ENCODE data around the gene ILKAP. TPM values are rescaled to one million over a fixed set of nuclear protein-coding genes. Genes with fewer than 3 reads are reported as not detected.

The ILKAP gene
- total RNA-seq, 4 donors from 2014 or later: 27.2 to 48.0 (median 37.2) TPM

DNA sequence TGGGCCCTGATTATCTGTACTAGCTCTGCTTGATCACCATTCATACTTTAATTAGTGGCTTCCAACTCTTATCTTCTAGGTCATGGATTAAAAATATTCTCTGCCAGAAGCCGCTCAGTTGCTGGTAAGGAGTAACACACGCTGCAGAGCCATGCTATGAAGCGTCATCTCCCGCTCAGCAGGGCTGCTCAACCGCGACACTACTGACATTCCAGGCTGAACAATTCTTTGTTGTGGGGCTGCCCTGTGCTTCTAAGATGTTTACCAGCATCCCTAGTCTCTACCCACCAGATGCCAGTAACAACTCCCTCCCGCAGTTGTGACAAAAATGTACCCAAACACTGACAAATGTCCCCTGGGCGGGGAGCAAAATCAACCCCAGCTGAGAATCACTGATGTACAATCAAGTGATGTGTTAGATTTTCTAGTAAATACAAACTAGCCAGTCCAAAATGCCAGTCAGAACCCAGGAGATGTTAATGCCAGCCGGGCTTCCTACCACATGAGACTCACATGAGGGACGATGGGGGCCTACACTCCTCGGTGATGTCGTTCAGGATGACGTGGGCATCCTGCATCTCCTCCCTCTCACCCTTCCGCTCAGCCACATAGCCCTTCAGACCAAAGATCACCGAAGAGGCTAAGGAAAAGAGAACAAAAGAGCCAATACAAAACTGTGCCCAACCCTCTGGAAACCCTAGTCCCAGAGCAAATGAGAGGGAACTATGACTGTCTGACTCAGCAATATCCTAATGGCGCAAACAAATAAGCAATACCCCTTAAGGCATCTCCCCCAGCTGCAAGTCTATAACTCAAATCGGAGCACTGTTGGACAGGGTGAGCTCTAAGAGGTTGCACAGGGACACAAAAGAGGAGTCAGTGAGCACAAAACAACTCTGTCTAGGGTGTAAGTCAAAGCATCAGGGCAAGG, 15.6 kb downstream of the ILKAP start:
- TF ChIP-seq, protein P1, sequence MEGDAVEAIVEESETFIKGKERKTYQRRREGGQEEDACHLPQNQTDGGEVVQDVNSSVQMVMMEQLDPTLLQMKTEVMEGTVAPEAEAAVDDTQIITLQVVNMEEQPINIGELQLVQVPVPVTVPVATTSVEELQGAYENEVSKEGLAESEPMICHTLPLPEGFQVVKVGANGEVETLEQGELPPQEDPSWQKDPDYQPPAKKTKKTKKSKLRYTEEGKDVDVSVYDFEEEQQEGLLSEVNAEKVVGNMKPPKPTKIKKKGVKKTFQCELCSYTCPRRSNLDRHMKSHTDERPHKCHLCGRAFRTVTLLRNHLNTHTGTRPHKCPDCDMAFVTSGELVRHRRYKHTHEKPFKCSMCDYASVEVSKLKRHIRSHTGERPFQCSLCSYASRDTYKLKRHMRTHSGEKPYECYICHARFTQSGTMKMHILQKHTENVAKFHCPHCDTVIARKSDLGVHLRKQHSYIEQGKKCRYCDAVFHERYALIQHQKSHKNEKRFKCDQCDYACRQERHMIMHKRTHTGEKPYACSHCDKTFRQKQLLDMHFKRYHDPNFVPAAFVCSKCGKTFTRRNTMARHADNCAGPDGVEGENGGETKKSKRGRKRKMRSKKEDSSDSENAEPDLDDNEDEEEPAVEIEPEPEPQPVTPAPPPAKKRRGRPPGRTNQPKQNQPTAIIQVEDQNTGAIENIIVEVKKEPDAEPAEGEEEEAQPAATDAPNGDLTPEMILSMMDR (IDR thresholded peaks at IDR 0.05; ENCODE audit: low read depth): no peak

DNA sequence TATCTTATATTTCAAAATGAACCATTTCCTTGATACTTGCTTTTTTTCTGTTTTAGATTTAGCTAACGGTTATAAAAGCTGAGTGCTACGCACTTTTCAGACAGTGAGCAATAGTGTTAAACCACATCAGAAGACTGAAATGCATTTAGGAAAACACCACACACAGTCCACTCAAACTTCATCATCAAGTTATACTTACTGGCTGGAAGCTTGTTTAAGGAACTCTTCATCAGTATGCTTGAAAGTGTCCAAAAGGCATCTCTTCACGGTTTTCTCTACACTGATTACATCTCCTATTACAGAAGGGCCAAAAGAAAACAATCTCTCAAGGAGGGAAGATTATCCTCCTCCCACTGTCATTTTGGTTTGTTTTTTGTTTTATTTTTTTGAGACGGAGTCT, 19.7 kb downstream of the ILKAP start:
- TF ChIP-seq, protein P1 (IDR thresholded peaks at IDR 0.05; ENCODE audit: low read depth): no peak

DNA sequence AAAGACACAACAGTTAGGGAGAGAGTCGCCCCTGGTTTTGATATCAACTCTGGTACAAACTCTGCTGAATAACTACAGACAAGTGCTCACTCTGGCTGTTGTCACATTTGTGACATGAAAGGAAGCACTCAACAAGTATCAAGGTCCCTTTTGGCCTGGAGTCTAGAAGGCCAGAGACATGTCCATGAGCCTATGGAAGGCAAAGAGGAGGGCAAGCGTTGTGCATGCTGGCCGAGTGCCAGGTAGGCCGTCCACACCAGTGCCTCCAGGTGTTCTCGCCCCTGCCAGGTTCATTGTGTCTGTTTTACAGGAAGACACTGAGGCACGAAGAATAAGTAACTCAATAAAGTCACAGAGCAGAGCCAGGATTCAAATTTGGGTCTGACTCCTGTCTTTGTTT, 21.1 kb downstream of the ILKAP start:
- TF ChIP-seq, protein P1 (IDR thresholded peaks at IDR 0.05; ENCODE audit: low read depth): no peak

DNA sequence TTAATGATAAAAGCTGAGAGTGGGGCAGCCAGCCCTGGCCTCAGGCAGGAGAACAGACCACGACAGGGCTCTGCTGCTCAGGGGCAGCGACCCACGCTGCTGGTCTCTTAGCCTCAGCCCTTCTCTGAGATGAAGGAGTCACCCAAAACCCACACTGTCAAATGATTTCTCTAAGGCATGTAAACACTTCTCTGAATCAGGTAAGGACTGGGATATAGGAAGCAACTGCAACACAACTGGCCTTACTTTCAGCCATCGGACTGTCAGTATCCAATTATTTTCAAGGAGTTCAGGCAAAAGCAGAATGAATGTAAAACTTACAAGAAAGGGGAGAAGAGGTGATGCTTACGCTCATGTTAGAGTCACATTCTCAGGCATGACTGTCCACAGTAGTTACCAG, 22.9 kb downstream of the ILKAP start:
- TF ChIP-seq, protein P1 (IDR thresholded peaks at IDR 0.05; ENCODE audit: low read depth): no peak

DNA sequence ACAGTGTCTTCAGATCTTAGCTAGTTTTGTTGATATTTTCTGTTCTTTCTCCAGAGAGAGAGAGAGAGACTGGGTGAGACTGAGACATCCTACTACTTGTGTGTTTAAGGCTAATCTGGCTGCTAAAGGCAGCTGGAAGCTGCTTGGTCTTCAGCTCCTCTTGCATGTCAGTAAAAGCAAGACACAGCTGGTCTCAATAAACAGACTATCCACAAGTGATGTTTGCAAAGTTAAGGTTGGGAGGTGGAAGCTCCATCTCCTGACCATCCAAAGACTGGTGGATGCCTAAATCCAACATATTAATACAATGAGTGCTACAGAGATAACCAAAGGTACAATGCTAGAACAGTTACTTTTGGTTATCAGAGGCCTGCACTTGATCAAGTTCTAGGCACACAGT, 26.9 kb downstream of the ILKAP start:
- TF ChIP-seq, protein P1 (IDR thresholded peaks at IDR 0.05; ENCODE audit: low read depth): no peak

DNA sequence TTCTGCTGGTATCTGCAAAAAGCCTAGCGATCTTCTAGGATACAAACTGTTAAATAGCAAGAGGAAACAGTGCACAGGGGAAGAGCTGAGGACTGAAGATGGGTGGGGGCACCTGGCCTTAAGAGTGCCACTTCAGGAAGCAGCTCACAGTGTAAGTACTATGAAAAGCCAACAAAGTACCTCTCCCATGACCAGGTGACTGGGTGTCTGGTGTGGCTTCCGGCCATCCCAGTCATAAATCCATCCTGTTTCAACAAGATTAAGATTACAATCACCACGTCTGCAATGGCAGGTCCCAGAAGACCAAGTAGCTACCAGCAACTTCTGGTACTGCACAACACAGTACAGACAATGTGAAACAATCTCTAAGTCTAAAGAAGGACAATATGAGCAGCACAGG, 28.8 kb downstream of the ILKAP start:
- TF ChIP-seq, protein P1 (IDR thresholded peaks at IDR 0.05; ENCODE audit: low read depth): no peak

DNA sequence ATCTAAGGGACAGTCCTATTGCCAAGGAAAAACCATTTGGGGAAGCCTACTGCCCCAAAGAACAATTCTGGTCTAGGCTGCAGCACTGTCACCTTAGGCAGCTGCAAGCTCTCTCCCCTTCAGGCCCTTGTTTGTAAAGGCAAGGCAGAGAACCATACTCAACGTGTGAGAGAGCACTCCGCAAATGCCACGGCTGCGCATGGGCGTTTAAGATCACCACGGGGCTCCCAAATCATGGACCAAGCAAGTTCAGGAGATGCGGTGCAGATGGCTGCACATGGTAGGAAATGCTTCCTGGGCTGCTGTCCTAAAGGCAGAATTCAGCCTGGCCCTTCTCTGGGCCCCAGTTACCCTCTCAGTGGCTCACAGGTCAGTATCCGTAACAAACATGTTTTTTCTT, 29.2 kb downstream of the ILKAP start:
- TF ChIP-seq, protein P1 (IDR thresholded peaks at IDR 0.05; ENCODE audit: low read depth): no peak
